Type B pancreatic cell (in vitro differentiated cells): ENCODE measurements around the gene ATP8B4. TPM values are rescaled to one million over a fixed set of nuclear protein-coding genes. Genes with fewer than 3 reads are reported as not detected.

Source experiments
- DNase-seq: peaks from one replicate; pipeline ENCODE4 v3.0.0; 2021; ENCODE audit warnings: mixed read lengths; ENCODE audit not compliant: unreplicated experiment; ENCODE audit errors: extremely low spot score
- H3K27ac Mint-ChIP-seq: 2 replicates; pipeline ENCODE4 v1.8.0; 2021; ENCODE audit warnings: mild to moderate bottlenecking, mixed read lengths
- H3K27me3 Mint-ChIP-seq: 2 replicates; pipeline ENCODE4 v1.8.0; 2021; ENCODE audit warnings: mixed read lengths
- H3K36me3 Mint-ChIP-seq: 2 replicates; pipeline ENCODE4 v1.8.0; 2021; ENCODE audit warnings: mixed read lengths
- H3K4me1 Mint-ChIP-seq: one replicate; pipeline ENCODE4 v1.8.0; 2021; ENCODE audit warnings: mixed read lengths; ENCODE audit not compliant: unreplicated experiment
- H3K4me3 Mint-ChIP-seq: 2 replicates; pipeline ENCODE4 v1.8.0; 2021; ENCODE audit warnings: mild to moderate bottlenecking, mixed read lengths
- H3K9me3 Mint-ChIP-seq: 2 replicates; pipeline ENCODE4 v1.8.0; 2021; ENCODE audit warnings: mixed read lengths
- CTCF ChIP-seq: fragments of 200-600 bp; sonication (generic); conservative IDR thresholded peaks from 2 replicates; pipeline ENCODE4 v1.5.0; 2021; ENCODE audit warnings: antibody characterized with exemption, mild to moderate bottlenecking
- total RNA-seq: library from RNA; stranded (reverse); gene quantifications from 2 replicates; pipeline ENCODE4 v1.2.1, GENCODE V29; 2021; ENCODE audit warnings: low replicate concordance

Gene ATP8B4
- total RNA-seq, 1 donor from 2014 or later = 2.2 TPM

- no peaks in the 10 kb centered on the region for H3K27me3 Mint-ChIP-seq
- H3K36me3 Mint-ChIP-seq = no peaks in the 10 kb centered on the region
- no peak for TF ChIP-seq CTCF
- H3K4me1 Mint-ChIP-seq = peaks cover 16% of the 10 kb centered on the region
- peaks cover 4% of the 10 kb centered on the region for H3K9me3 Mint-ChIP-seq
- no peak for DNase-seq
- no peak overlapping the region for H3K4me3 Mint-ChIP-seq
- no peak overlapping the region for H3K27ac Mint-ChIP-seq
Measured at GRCh38 chr15:49815950-49816349, 303.1 kb downstream of the ATP8B4 start.

- H3K9me3 Mint-ChIP-seq = peaks cover 4% of the 10 kb centered on the region
- TF ChIP-seq CTCF = no peak
- no peaks in the 10 kb centered on the region for H3K36me3 Mint-ChIP-seq
- no peak for DNase-seq
- H3K27me3 Mint-ChIP-seq = no peaks in the 10 kb centered on the region
- no peak overlapping the region for H3K27ac Mint-ChIP-seq
- H3K4me3 Mint-ChIP-seq = no peak overlapping the region
- peaks cover 16% of the 10 kb centered on the region for H3K4me1 Mint-ChIP-seq
Measured at GRCh38 chr15:49815526-49815925, 303.5 kb downstream of the ATP8B4 start.

- Mint-ChIP-seq H3K4me3 (no peak overlapping the region), H3K36me3 (no peaks in the 10 kb centered on the region), H3K4me1 (peaks cover 16% of the 10 kb centered on the region), H3K27ac (no peak overlapping the region), H3K9me3 (peaks cover 4% of the 10 kb centered on the region), H3K27me3 (no peaks in the 10 kb centered on the region)
- DNase-seq = no peak
- no peak for TF ChIP-seq CTCF
Measured at GRCh38 chr15:49814709-49815108, 304.3 kb downstream of the ATP8B4 start.

- no peak for DNase-seq
- Mint-ChIP-seq H3K4me1 (peaks cover 16% of the 10 kb centered on the region), H3K9me3 (peaks cover under 1% of the 10 kb centered on the region), H3K27ac (no peak overlapping the region), H3K4me3 (no peak overlapping the region), H3K27me3 (no peaks in the 10 kb centered on the region), H3K36me3 (no peaks in the 10 kb centered on the region)
- TF ChIP-seq CTCF = no peak
Measured at GRCh38 chr15:49813625-49814024, 305.4 kb downstream of the ATP8B4 start.

- Mint-ChIP-seq H3K9me3 (no peaks in the 10 kb centered on the region), H3K4me1 (peaks cover 6% of the 10 kb centered on the region), H3K27ac (no peak overlapping the region), H3K4me3 (no peak overlapping the region), H3K27me3 (no peaks in the 10 kb centered on the region), H3K36me3 (no peaks in the 10 kb centered on the region)
- TF ChIP-seq CTCF = no peak
- no peak for DNase-seq
Measured at GRCh38 chr15:49810720-49811119, 308.3 kb downstream of the ATP8B4 start.
